B cell (primary cell): Measurements from ENCODE around the gene HNRNPAB. TPM values are rescaled to one million over a fixed set of nuclear protein-coding genes. Genes with fewer than 3 reads are reported as not detected.

Experiments
- ATAC-seq: fragments of 200-7000 bp; cut with Tn5 transposase; one replicate; pipeline ENCODE4 v1.10.0; 2021; ENCODE audit warnings: low read depth, mild to moderate bottlenecking, moderate number of reproducible peaks, moderate library complexity
- CTCF ChIA-PET: fragments of 350-600 bp; sonication (Branson Sonifier 250); formaldehyde crosslinking; loops from one replicate; lab custom pipeline; 2021; ENCODE audit warnings: antibody characterized with exemption, inconsistent platforms; lab: Charles Lee
- POLR2A ChIA-PET: fragments of 350-600 bp; sonication (Branson Sonifier 250); formaldehyde crosslinking; loops from one replicate; lab custom pipeline; 2021; ENCODE audit warnings: antibody characterized with exemption; lab: Charles Lee
- DNase-seq: peaks from one replicate; pipeline ENCODE4 v3.0.0; 2013
- H2AFZ ChIP-seq: 2 replicates; pipeline ENCODE4 v1.6.1; 2012; ENCODE audit warnings: mild to moderate bottlenecking, low read depth, low read length; ENCODE audit not compliant: insufficient read depth, poor library complexity, severe bottlenecking
- H3K27ac ChIP-seq, 2 donors: 1 replicate in 1 of 2; 2 replicates in 1 of 2; pipeline ENCODE4 v1.5.1; 2012 to 2013; ENCODE audit warnings: low read length in 2 of 2, mild to moderate bottlenecking in 2 of 2, moderate library complexity in 1 of 2
- H3K27me3 ChIP-seq, 4 experiments: fragments of 200-600 bp in 1 of 4; sonication (generic) in 1 of 4; replicated peaks in 1 of 4; 1 replicate in 2 of 4; 2 replicates in 2 of 4; pipeline versions ENCODE4 v1.6.1 to v1.7.0; 2013 to 2016; ENCODE audit warnings: low read length in 3 of 4, mild to moderate bottlenecking in 2 of 4, mixed read lengths in 1 of 4, moderate library complexity in 1 of 4; ENCODE audit not compliant: insufficient read depth in 4 of 4, control insufficient read depth in 3 of 4; ENCODE audit errors: control extremely low read depth in 1 of 4
- H3K36me3 ChIP-seq, 2 experiments: replicated peaks in 1 of 2; 1 replicate in 1 of 2; 2 replicates in 1 of 2; pipeline versions ENCODE4 v1.6.1 to v1.7.1; 2013; ENCODE audit warnings: low read length in 1 of 2; ENCODE audit not compliant: insufficient read depth in 2 of 2, control insufficient read depth in 1 of 2; ENCODE audit errors: control extremely low read depth in 1 of 2, extremely low read depth in 1 of 2
- H3K4me1 ChIP-seq, 2 donors: fragments of 200-600 bp in 1 of 2; sonication (generic) in 1 of 2; 1 replicate in 1 of 2; 2 replicates in 1 of 2; pipeline versions ENCODE4 v1.5.1 to v1.6.1; 2013 to 2017; ENCODE audit warnings: low read length in 2 of 2; ENCODE audit not compliant: control insufficient read depth in 2 of 2, insufficient read depth in 2 of 2
- H3K4me2 ChIP-seq: replicated peaks from 2 replicates; pipeline ENCODE3; 2012; ENCODE audit warnings: mild to moderate bottlenecking, low read depth, low read length; ENCODE audit not compliant: poor library complexity, severe bottlenecking
- H3K4me3 ChIP-seq, 5 experiments: fragments of 200-600 bp in 1 of 5; sonication (generic) in 1 of 5; 1 replicate in 3 of 5; 2 replicates in 2 of 5; pipeline versions ENCODE4 v1.5.1 to v1.7.0; 2011 to 2016; ENCODE audit warnings: low read length in 4 of 5, mild to moderate bottlenecking in 4 of 5, low read depth in 2 of 5, control low read depth in 1 of 5, moderate library complexity in 1 of 5; ENCODE audit not compliant: insufficient read depth in 1 of 5; ENCODE audit errors: control extremely low read depth in 1 of 5, extremely low read depth in 1 of 5
- H3K79me2 ChIP-seq: fragments of 200-600 bp; sonication (generic); one replicate; pipeline ENCODE4 v1.6.0; 2016; ENCODE audit warnings: low read length; ENCODE audit not compliant: control insufficient read depth, insufficient read depth
- H3K9ac ChIP-seq: fragments of 200-600 bp; sonication (generic); 2 replicates; pipeline ENCODE4 v1.6.1; 2017; ENCODE audit warnings: mild to moderate bottlenecking, low read length, moderate library complexity
- H3K9me3 ChIP-seq, 3 donors: one replicate each; pipeline versions ENCODE4 v1.6.1 to v1.7.1; 2013; ENCODE audit warnings: low read length in 2 of 3; ENCODE audit not compliant: control insufficient read depth in 2 of 3, insufficient read depth in 1 of 3; ENCODE audit errors: control extremely low read depth in 1 of 3
- H4K20me1 ChIP-seq: 2 replicates; pipeline ENCODE4 v1.6.0; 2012; ENCODE audit warnings: mild to moderate bottlenecking, low read length; ENCODE audit not compliant: insufficient read depth, control insufficient read depth, poor library complexity, severe bottlenecking
- H3K27ac Mint-ChIP-seq: one replicate; pipeline ENCODE4 v1.8.0; 2021; ENCODE audit warnings: mixed read lengths
- H3K27me3 Mint-ChIP-seq: one replicate; pipeline ENCODE4 v1.8.0; 2021; ENCODE audit warnings: mixed read lengths
- H3K4me1 Mint-ChIP-seq: one replicate; pipeline ENCODE4 v1.8.0; 2021; ENCODE audit warnings: mixed read lengths
- H3K4me3 Mint-ChIP-seq: one replicate; pipeline ENCODE4 v1.8.0; 2021; ENCODE audit warnings: mixed read lengths
- H3K9me3 Mint-ChIP-seq: one replicate; pipeline ENCODE4 v1.8.0; 2022; ENCODE audit warnings: mixed read lengths; ENCODE audit not compliant: insufficient read depth
- EZH2 ChIP-seq: IDR thresholded peaks from 2 replicates; pipeline ENCODE4 v1.6.1; 2012; ENCODE audit warnings: borderline replicate concordance, low read depth, mild to moderate bottlenecking, moderate library complexity, low read length; ENCODE audit not compliant: insufficient read depth, poor library complexity, severe bottlenecking
- whole genome bisulfite sequencing: methylation state at CpG from one replicate; pipeline ENCODE4 v1.1.5; 2013; ENCODE audit warnings: missing lambda C conversion rate; ENCODE audit not compliant: insufficient coverage; 5-methylcytosine and 5-hydroxymethylcytosine counted together
- intact Hi-C: fragments of 100-400 bp; cut with micrococcal nuclease; formaldehyde crosslinking; loops from one replicate; pipeline ENCODE4 v1.10.0; 2022
- polyA plus RNA-seq: library from polyadenylated mRNA; depleted of rRNA; stranded (reverse); fragments of >200 nt; gene quantifications from 2 replicates; pipeline ENCODE4 v1.2.3, GENCODE V29; 2012
- total RNA-seq, 2 donors: library from RNA; stranded (reverse); fragments of 120-200 nt in 1 of 2; gene quantifications; 1 replicate in 1 of 2; 2 replicates in 1 of 2; pipeline versions ENCODE4 v1.2.3 to v1.2.4, GENCODE V29; 2013 to 2022
- TF ChIP-seq, protein P1 (sequence below): fragments of 200-600 bp; IDR thresholded peaks from one replicate; pipeline ENCODE4 v1.8.0; 2022; ENCODE audit warnings: antibody characterized with exemption, mild to moderate bottlenecking

Gene HNRNPAB
- total and polyA plus RNA-seq, 2 donors (not counting 1 experiment from before 2014, with no cell fraction given): 25.1 to 75.1 TPM

DNA sequence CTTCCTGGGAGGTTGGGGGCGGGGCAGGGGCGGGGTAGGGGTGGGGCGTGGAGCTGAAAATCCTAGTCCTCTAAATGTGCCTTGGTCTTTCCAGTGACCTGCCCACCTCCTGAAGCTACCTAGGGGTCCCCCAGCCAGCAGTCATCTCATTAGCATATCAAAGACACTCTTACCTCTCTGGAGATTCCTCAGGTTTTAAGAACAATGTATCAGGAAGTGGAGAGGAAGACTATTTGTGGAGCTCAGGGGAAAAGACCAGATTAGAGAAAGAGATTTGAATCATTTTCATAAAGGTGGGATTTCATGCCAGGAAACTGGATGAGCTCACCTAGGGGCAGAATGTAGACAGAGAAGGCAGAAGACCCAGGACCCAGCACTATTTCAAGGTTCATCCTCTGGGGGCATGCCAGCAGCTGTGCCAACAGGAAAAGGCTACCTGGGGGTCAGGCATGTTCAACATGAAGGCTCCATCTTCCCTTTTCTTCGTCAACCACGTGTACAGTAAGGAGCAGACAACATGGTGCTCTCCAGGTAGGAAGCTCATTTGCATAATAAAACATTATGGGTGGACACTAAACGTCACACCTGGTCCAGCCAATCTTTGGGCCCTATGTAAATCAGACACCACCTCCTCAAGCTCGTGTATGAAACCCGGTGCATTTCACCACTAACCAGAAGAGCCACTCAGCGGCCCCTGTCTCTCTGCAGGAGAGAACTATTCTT lies 24.0 kb upstream of the HNRNPAB start:
- no peak overlapping the region for H3K4me2 ChIP-seq
- CTCF ChIA-PET: no interaction called here
- no peaks in the 10 kb centered on the region for H3K36me3 ChIP-seq
- H3K9ac ChIP-seq: no peak overlapping the region
- H3K79me2 ChIP-seq: no peaks in the 10 kb centered on the region
- no peaks in the 10 kb centered on the region for H3K9me3 Mint-ChIP-seq
- DNase-seq: no peak
- no peak overlapping the region for H2AFZ ChIP-seq
- H3K4me3 Mint-ChIP-seq: no peak overlapping the region
- H3K4me1 Mint-ChIP-seq: peaks cover 7% of the 10 kb centered on the region
- H3K4me3 ChIP-seq: no peak overlapping the region
- no peak overlapping the region for H3K27ac ChIP-seq
- H3K27me3 ChIP-seq: peaks cover 0 to 6% (median 2%) of the 10 kb centered on the region in 4 experiments
- POLR2A ChIA-PET: no interaction called here
- no peaks in the 10 kb centered on the region for H3K4me1 ChIP-seq
- TF ChIP-seq EZH2: no peak
- TF ChIP-seq, protein P1, sequence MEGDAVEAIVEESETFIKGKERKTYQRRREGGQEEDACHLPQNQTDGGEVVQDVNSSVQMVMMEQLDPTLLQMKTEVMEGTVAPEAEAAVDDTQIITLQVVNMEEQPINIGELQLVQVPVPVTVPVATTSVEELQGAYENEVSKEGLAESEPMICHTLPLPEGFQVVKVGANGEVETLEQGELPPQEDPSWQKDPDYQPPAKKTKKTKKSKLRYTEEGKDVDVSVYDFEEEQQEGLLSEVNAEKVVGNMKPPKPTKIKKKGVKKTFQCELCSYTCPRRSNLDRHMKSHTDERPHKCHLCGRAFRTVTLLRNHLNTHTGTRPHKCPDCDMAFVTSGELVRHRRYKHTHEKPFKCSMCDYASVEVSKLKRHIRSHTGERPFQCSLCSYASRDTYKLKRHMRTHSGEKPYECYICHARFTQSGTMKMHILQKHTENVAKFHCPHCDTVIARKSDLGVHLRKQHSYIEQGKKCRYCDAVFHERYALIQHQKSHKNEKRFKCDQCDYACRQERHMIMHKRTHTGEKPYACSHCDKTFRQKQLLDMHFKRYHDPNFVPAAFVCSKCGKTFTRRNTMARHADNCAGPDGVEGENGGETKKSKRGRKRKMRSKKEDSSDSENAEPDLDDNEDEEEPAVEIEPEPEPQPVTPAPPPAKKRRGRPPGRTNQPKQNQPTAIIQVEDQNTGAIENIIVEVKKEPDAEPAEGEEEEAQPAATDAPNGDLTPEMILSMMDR: no peak
- WGBS: no CpG with 5 or more reads among the region's 9 CpGs
- no peaks in the 10 kb centered on the region for H4K20me1 ChIP-seq
- H3K27me3 Mint-ChIP-seq: peaks cover 19% of the 10 kb centered on the region
- no peak overlapping the region for H3K27ac Mint-ChIP-seq
- ATAC-seq: no peak
- no peaks in the 10 kb centered on the region for H3K9me3 ChIP-seq
- intact Hi-C loops: no loop called here

DNA sequence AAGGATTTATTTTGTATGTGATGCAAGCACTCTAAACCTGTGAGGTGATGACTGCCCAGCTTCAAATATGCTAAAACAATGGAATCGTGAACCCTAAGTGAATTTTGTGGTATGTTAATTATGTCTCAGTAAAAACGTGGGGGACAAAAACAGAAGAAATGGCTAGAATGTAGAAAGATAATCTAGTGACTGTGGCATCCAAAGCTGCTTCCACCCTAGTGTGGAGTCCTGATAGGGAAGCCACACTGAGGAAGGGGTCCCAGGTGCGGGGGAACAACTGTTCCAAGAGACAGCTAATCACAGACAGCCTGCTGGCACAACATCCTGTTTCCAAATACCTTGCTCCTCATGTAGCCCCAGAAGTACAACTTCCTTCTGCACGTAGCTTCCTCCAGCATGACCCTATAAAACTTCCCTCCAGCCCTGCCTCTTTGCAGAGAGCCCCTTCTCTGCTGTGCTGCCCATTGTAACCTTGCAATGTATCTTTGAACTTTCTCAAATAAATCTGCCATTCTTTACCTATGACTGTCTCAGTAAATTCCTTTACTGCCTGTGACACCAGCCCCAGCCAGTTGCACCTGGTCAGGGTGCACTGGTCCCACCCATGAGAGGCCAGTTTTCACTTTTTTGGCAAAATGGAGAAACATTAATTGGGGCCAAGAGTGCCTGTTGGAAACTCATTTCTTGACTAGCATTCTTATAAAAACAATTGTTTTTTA lies 22.0 kb upstream of the HNRNPAB start:
- Mint-ChIP-seq H3K4me1 (peaks cover 7% of the 10 kb centered on the region), H3K27me3 (peaks cover 11% of the 10 kb centered on the region), H3K27ac (no peak overlapping the region), H3K9me3 (no peaks in the 10 kb centered on the region), H3K4me3 (no peak overlapping the region)
- WGBS: 6% methylated on average over 4 of the region's 4 CpGs
- H4K20me1 ChIP-seq: no peaks in the 10 kb centered on the region
- H3K4me3 ChIP-seq: no peak overlapping the region
- H3K79me2 ChIP-seq: no peaks in the 10 kb centered on the region
- intact Hi-C loops: no loop called here
- no peak for DNase-seq
- no peak overlapping the region for H3K4me2 ChIP-seq
- CTCF ChIA-PET: interaction anchor here (0.6 kb wide), 1 partner anchor 51 kb away, joined by 4 read pairs; no protein-coding TSS in a partner anchor
- TF ChIP-seq, protein P1: no peak
- TF ChIP-seq EZH2: no peak
- no peaks in the 10 kb centered on the region for H3K4me1 ChIP-seq
- no peak overlapping the region for H3K9ac ChIP-seq
- no peak overlapping the region for H2AFZ ChIP-seq
- peaks cover 0 to 6% (median 2%) of the 10 kb centered on the region in 4 experiments for H3K27me3 ChIP-seq
- no peaks in the 10 kb centered on the region for H3K9me3 ChIP-seq
- H3K27ac ChIP-seq: no peak overlapping the region
- ATAC-seq: no peak
- H3K36me3 ChIP-seq: no peaks in the 10 kb centered on the region
- POLR2A ChIA-PET: no interaction called here
